Activated naive CD4-positive, alpha-beta T cell treated with anti-CD3 and anti-CD28 coated beads for 36 hours (primary cell): ENCODE data around the gene C12orf75. TPM values are rescaled to one million over a fixed set of nuclear protein-coding genes. Genes with fewer than 3 reads are reported as not detected.

Experiments used
- CTCF ChIA-PET: fragments of 350-600 bp; sonication (Branson Sonifier 250); formaldehyde crosslinking; loops from one replicate; lab custom pipeline; 2021; ENCODE audit warnings: antibody characterized with exemption; lab: Charles Lee
- DNase-seq: peaks from one replicate; pipeline ENCODE4 v3.0.0-alpha.2; 2020
- H3K27ac Mint-ChIP-seq: one replicate; pipeline ENCODE4 v1.8.0; 2021; ENCODE audit warnings: mild to moderate bottlenecking, mixed read lengths
- H3K27me3 Mint-ChIP-seq: one replicate; pipeline ENCODE4 v1.8.0; 2021; ENCODE audit warnings: low read depth, mixed read lengths
- H3K36me3 Mint-ChIP-seq: one replicate; pipeline ENCODE4 v1.8.0; 2021; ENCODE audit warnings: low read depth, mixed read lengths
- H3K4me1 Mint-ChIP-seq: one replicate; pipeline ENCODE4 v1.8.0; 2021; ENCODE audit warnings: low read depth, mixed read lengths
- H3K4me3 Mint-ChIP-seq: one replicate; pipeline ENCODE4 v1.8.0; 2021; ENCODE audit warnings: mild to moderate bottlenecking, moderate library complexity, mixed read lengths
- H3K9me3 Mint-ChIP-seq: one replicate; pipeline ENCODE4 v1.8.0; 2021; ENCODE audit warnings: mixed read lengths
- intact Hi-C: fragments of 100-400 bp; cut with micrococcal nuclease; formaldehyde crosslinking; loops from one replicate; pipeline ENCODE4 v1.15.1; 2023
- total RNA-seq, 2 experiments: library from RNA; stranded (reverse); gene quantifications; one replicate each; pipeline ENCODE4 v1.2.3, GENCODE V29; 2021

C12orf75 gene
- total RNA-seq, 2 experiments from 2014 or later = 41.1 to 48.5 TPM

DNA sequence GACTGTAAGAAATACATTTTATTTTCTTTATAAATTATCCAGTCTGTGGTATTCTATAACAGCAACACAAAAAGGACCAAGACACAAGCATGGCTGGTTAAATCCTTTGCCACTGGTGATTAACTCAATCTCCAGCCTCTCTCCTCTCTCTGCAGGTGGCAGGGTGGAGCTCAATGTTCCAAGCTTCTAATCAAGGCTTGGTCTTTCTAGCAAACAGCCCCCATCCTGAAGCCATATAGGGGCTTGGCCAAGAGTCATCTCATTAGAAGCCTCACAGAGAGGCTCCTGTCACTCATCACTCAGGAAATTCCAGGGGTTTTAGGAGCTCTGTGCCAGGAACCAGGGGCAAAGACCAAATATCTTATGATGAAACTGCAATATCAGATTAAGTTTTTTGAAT is 12.0 kb downstream of the C12orf75 start:
- H3K36me3 Mint-ChIP-seq = peaks cover 14% of the 10 kb centered on the region
- intact Hi-C loops = no loop called here
- no peak overlapping the region for H3K27ac Mint-ChIP-seq
- H3K27me3 Mint-ChIP-seq = no peaks in the 10 kb centered on the region
- DNase-seq = no peak
- H3K4me3 Mint-ChIP-seq = no peak overlapping the region
- peaks cover 16% of the 10 kb centered on the region for H3K9me3 Mint-ChIP-seq
- CTCF ChIA-PET = no interaction called here
- no peaks in the 10 kb centered on the region for H3K4me1 Mint-ChIP-seq

DNA sequence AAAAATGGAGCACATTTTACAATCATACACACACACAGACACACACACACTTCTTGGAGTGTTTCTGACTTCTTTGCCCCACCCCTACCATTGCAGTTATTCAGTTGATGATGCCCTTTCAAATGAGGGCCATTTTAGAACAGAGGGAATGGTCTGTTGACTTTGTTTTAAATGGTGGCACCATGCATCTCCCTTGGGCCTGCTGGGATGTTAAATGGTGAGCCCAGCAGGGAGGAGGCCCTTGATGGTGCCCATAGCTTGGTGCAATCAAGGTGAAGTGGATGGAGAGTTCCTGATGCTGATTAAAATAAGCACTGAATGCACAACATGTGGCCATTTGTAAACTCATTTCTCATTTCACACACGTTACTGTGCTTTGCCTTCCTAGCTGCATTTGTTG is 13.3 kb downstream of the C12orf75 start:
- Mint-ChIP-seq H3K27me3 (no peaks in the 10 kb centered on the region), H3K27ac (no peak overlapping the region), H3K36me3 (peaks cover 14% of the 10 kb centered on the region), H3K4me3 (no peak overlapping the region), H3K4me1 (no peaks in the 10 kb centered on the region), H3K9me3 (peaks cover 16% of the 10 kb centered on the region)
- no peak for DNase-seq
- intact Hi-C loops = no loop called here
- CTCF ChIA-PET = no interaction called here

DNA sequence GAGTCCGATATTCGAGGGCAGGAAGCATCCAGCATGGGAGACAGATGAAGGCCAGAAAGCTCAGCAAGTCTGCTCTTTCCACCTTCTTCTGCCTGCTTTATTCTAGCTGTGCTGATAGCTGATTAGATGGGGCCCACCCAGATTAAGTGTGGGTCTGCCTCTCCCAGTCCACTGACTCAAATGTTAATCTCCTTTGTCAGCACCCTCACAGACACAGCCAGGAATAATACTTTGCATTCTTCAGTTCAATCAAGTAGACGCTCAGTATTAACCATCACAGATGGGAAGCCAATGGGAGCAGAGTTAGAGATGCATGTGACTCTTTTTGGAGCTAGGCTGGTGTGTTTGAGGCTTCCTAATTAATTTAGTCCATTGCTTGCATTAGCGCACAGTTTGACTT is 17.0 kb downstream of the C12orf75 start:
- Mint-ChIP-seq H3K36me3 (no peaks in the 10 kb centered on the region), H3K4me1 (no peaks in the 10 kb centered on the region), H3K4me3 (no peak overlapping the region), H3K27me3 (no peaks in the 10 kb centered on the region), H3K27ac (no peak overlapping the region), H3K9me3 (no peaks in the 10 kb centered on the region)
- no peak for DNase-seq
- intact Hi-C loops = no loop called here
- CTCF ChIA-PET = interaction anchor here (1.8 kb wide), 1 partner anchor 16 kb away, joined by 3 read pairs; no protein-coding TSS in a partner anchor

DNA sequence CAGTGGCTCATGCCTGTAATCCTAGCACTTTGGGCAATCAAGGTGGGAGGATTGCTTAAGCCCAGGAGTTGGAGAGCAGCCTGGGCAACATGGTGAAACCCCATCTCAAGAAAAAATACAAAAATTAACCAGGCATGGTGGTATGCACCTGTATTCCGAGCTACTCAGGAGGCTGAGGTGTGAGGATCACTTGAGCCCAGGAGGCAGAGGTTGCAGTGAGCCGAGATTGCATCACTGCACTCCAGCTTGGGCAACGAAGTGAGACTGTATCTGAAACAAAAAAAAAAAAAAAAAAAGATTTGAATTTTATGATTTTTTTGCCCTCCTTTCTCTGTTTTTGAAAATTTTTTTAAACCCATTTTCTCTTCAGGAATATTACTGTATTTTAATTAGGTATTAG is 17.7 kb downstream of the C12orf75 start:
- no peak overlapping the region for H3K27ac Mint-ChIP-seq
- H3K27me3 Mint-ChIP-seq = no peaks in the 10 kb centered on the region
- intact Hi-C loops = no loop called here
- no peaks in the 10 kb centered on the region for H3K4me1 Mint-ChIP-seq
- no peak overlapping the region for H3K4me3 Mint-ChIP-seq
- no peaks in the 10 kb centered on the region for H3K36me3 Mint-ChIP-seq
- CTCF ChIA-PET = interaction anchor here (1.8 kb wide), 1 partner anchor 16 kb away, joined by 3 read pairs; no protein-coding TSS in a partner anchor
- no peaks in the 10 kb centered on the region for H3K9me3 Mint-ChIP-seq
- no peak for DNase-seq

- Mint-ChIP-seq H3K27ac (no peak overlapping the region), H3K27me3 (no peaks in the 10 kb centered on the region), H3K4me1 (no peaks in the 10 kb centered on the region), H3K9me3 (no peaks in the 10 kb centered on the region), H3K4me3 (no peak overlapping the region), H3K36me3 (no peaks in the 10 kb centered on the region)
- intact Hi-C loops = no loop called here
- no peak for DNase-seq
- CTCF ChIA-PET = interaction anchor here (1.8 kb wide), 1 partner anchor 17 kb away, joined by 3 read pairs; no protein-coding TSS in a partner anchor
These were observed 18.1 kb downstream of the C12orf75 start for GRCh38 chr12:105348561-105348960.

GRCh38 chr12:105349138-105349537 is 18.6 kb downstream of the C12orf75 start:
- Mint-ChIP-seq H3K9me3 (no peaks in the 10 kb centered on the region), H3K27ac (no peak overlapping the region), H3K4me1 (no peaks in the 10 kb centered on the region), H3K36me3 (no peaks in the 10 kb centered on the region), H3K4me3 (no peak overlapping the region), H3K27me3 (no peaks in the 10 kb centered on the region)
- intact Hi-C loops = no loop called here
- CTCF ChIA-PET = no interaction called here
- DNase-seq = no peak

DNA sequence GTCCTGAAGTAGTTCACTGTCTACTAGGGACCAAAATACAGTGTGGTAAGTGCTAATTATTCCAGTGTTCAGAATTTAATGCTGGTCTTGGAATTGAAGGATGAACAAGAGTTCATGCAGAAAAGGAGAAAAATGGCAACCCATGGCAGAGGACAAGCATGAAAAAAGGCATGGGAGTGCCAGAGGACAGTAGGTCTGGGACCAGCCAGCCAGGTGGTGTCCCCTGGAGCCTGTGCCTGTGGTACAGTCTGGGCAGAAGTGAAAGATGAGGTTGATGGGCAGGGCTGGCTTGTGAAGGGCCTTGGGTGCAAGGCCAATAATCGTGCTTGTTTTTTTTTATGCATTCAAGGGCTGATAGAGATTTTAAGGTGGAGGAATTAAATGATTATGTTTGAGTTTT is 21.0 kb downstream of the C12orf75 start:
- no peak for DNase-seq
- H3K9me3 Mint-ChIP-seq = no peaks in the 10 kb centered on the region
- H3K36me3 Mint-ChIP-seq = no peaks in the 10 kb centered on the region
- intact Hi-C loops = no loop called here
- CTCF ChIA-PET = no interaction called here
- H3K4me1 Mint-ChIP-seq = no peaks in the 10 kb centered on the region
- no peak overlapping the region for H3K27ac Mint-ChIP-seq
- no peaks in the 10 kb centered on the region for H3K27me3 Mint-ChIP-seq
- no peak overlapping the region for H3K4me3 Mint-ChIP-seq

- Mint-ChIP-seq H3K4me3 (no peak overlapping the region), H3K4me1 (peaks cover 1% of the 10 kb centered on the region), H3K36me3 (no peaks in the 10 kb centered on the region), H3K27ac (no peak overlapping the region), H3K27me3 (no peaks in the 10 kb centered on the region), H3K9me3 (no peaks in the 10 kb centered on the region)
- no peak for DNase-seq
- intact Hi-C loops = no loop called here
- CTCF ChIA-PET = interaction anchor here (1.0 to 1.1 kb wide), 2 partner anchors 10 to 354 kb away, joined by 3 read pairs; no protein-coding TSS in a partner anchor
These were observed 21.6 kb downstream of the C12orf75 start for GRCh38 chr12:105352052-105352451.

DNA sequence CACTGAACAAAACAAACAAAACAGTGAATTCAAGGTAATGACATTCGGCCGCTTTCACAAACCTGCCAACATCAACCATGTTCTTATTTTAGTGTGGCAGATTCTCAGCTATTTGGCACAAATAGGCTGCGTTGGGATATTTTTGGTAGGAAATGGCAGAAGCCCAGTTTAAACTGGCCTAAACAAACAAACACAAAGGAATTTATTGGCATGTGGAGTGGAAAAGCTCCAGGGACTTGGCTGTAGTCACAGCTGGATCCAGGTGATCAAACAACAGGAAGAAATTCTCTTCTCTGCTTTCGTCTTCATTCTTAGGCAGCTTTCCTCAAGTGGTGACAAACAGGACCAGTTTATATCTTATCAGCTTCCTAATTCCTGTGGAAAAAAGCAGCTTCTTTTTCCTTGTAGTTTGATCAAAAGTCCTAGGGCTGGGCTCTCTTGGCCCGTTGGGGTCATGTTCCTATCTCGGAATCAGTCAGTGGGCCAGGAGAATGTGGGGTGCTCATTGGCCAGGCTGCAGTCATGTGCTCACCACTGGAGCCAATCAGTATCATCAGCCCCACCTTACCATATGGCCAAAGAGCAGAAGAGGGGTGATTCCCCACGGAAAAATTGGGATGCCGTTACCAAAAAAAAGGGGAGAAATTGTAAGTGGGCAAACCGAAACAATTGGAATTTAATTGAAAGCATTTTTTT is 22.6 kb downstream of the C12orf75 start:
- DNase-seq = no peak
- intact Hi-C loops = no loop called here
- H3K4me3 Mint-ChIP-seq = no peak overlapping the region
- no peak overlapping the region for H3K27ac Mint-ChIP-seq
- peaks cover 8% of the 10 kb centered on the region for H3K4me1 Mint-ChIP-seq
- no peaks in the 10 kb centered on the region for H3K9me3 Mint-ChIP-seq
- CTCF ChIA-PET = interaction anchor here (1.0 to 1.2 kb wide), 3 partner anchors 9 to 353 kb away, joined by 3 to 5 read pairs (median 3); no protein-coding TSS in a partner anchor
- no peaks in the 10 kb centered on the region for H3K27me3 Mint-ChIP-seq
- H3K36me3 Mint-ChIP-seq = no peaks in the 10 kb centered on the region

DNA sequence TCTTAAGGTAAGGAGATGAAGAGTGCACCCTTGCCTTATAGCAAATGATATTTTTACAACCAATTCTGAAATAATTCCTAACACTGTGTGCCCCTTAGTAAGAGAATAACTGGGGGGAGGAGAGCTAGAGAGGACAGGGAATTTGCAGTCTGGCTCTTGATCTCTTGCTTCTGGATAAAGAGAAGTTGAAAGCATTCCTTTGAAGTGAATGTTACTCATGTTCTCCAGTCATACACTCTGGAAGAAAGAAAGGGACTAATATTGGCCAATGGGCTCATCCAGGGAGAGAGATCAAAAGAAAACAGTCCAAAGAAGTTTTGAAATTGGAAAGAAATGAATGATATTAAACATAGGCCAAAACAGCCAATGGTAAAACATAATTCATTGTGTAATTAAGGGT is 25.3 kb downstream of the C12orf75 start:
- CTCF ChIA-PET = interaction anchor here (0.6 kb wide), 1 partner anchor 22 kb away, joined by 5 read pairs; no protein-coding TSS in a partner anchor
- Mint-ChIP-seq H3K4me1 (peaks cover 8% of the 10 kb centered on the region), H3K27ac (no peak overlapping the region)

DNA sequence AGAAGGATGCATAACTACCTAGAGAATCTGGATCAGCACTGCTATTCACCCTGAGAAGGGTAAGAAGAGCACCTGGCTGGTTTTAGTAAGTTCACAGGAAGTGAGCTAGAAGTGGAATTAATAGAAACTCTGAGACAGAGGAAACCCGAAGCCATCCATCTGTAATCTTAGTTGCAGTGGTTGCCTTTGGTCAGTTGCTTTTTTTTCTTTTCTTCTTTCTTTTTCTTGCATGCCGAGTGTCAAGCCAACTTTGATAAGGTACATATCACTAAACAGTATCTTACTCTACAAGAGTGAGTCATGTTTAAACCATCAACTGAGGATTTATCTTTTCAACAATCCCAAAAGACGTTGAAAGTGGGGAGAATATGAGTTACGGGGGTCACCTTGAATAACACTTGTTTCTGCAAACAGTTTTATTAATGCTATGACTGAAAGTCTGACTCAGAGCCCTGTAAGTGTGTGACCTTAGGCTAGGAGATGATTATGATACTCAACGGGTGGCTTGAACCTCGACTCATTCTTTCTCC is 26.7 kb downstream of the C12orf75 start:
- intact Hi-C loops = no loop called here

More for the DNA sequence above, 25.3 kb downstream of the C12orf75 start:
- no peaks in the 10 kb centered on the region for H3K36me3 Mint-ChIP-seq
- no peaks in the 10 kb centered on the region for H3K9me3 Mint-ChIP-seq
- no peak overlapping the region for H3K4me3 Mint-ChIP-seq
- no peaks in the 10 kb centered on the region for H3K27me3 Mint-ChIP-seq
- no peak for DNase-seq
- intact Hi-C loops = no loop called here

DNA sequence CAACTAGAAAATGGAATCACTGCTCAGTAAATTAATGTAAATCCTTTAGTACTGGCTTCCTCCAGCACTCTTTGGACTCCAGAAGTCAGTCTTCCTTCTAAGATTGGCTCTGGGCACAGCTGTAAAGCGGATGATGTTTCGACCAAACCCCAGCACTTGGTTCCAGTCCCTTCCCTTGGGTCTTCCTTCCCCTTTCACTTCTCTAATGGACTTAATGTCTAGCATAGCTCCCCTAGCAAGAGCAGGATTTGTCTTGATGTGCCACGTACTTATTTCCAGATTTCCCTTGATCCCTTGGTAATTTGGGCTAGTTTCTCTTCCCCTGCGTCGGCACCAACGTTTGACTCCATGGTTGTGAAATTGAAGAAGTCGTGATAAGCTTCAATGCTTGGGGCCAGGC is 28.3 kb downstream of the C12orf75 start:
- no peak overlapping the region for H3K27ac Mint-ChIP-seq
- H3K9me3 Mint-ChIP-seq = no peaks in the 10 kb centered on the region
- CTCF ChIA-PET = interaction anchor here (0.9 kb wide), 1 partner anchor 27 kb away, joined by 3 read pairs; no protein-coding TSS in a partner anchor
- no peak for DNase-seq
- H3K4me1 Mint-ChIP-seq = peaks cover 8% of the 10 kb centered on the region
- intact Hi-C loops = no loop called here
- H3K36me3 Mint-ChIP-seq = no peaks in the 10 kb centered on the region
- no peak overlapping the region for H3K4me3 Mint-ChIP-seq
- no peaks in the 10 kb centered on the region for H3K27me3 Mint-ChIP-seq

More for the DNA sequence above, 26.7 kb downstream of the C12orf75 start:
- H3K4me1 Mint-ChIP-seq = peaks cover 8% of the 10 kb centered on the region
- CTCF ChIA-PET = no interaction called here
- no peak overlapping the region for H3K27ac Mint-ChIP-seq
- H3K9me3 Mint-ChIP-seq = no peaks in the 10 kb centered on the region
- no peak for DNase-seq
- H3K27me3 Mint-ChIP-seq = no peaks in the 10 kb centered on the region
- no peak overlapping the region for H3K4me3 Mint-ChIP-seq
- H3K36me3 Mint-ChIP-seq = no peaks in the 10 kb centered on the region

DNA sequence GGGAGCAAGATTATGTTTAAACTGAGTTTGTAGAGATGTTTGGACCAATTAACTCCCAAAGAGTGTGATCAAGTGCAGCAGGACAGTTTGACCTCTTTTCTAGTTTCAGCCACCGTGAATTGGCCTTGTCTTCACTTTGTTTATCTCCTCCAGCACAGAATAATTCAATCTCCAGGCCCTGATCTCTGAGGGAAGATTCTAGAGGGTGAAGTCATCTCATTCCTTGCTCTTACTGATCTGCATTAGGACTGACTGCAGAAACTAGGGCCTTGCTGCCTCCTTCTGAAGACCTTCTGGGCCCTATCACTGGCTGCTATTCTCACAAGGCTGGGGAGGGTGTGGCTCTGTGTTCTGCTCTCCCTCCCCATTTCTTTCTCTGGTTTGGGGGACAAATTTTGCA is 29.4 kb downstream of the C12orf75 start:
- no peak overlapping the region for H3K4me3 Mint-ChIP-seq

More for the DNA sequence above, 29.4 kb downstream of the C12orf75 start:
- no peak for DNase-seq
- H3K4me1 Mint-ChIP-seq = peaks cover 8% of the 10 kb centered on the region
- CTCF ChIA-PET = interaction anchor here (0.6 to 0.7 kb wide), 2 partner anchors 40 to 123 kb away, joined by 3 to 5 read pairs; no protein-coding TSS in a partner anchor
- H3K27me3 Mint-ChIP-seq = no peaks in the 10 kb centered on the region
- intact Hi-C loops = no loop called here
- H3K9me3 Mint-ChIP-seq = no peaks in the 10 kb centered on the region
- no peaks in the 10 kb centered on the region for H3K36me3 Mint-ChIP-seq
- H3K27ac Mint-ChIP-seq = no peak overlapping the region
